B cell (primary cell): Measurements from ENCODE around the gene BTRC.

ENCODE experiments used
- CTCF ChIP-seq: fragments of 200-600 bp; IDR thresholded peaks from one replicate; pipeline ENCODE4 v1.8.0; 2022; ENCODE audit warnings: antibody characterized with exemption, mild to moderate bottlenecking
- EZH2 ChIP-seq: IDR thresholded peaks from 2 replicates; pipeline ENCODE4 v1.6.1; 2012; ENCODE audit warnings: borderline replicate concordance, low read depth, mild to moderate bottlenecking, moderate library complexity, low read length; ENCODE audit not compliant: insufficient read depth, poor library complexity, severe bottlenecking

- no peak for TF ChIP-seq CTCF
- TF ChIP-seq EZH2, result no peak
Measured at GRCh38 chr10:101411598-101411997, 57.6 kb downstream of the BTRC start.
